Bronchial epithelial cell (primary cell): Measurements from ENCODE around the gene C3orf22. TPM values are rescaled to one million over a fixed set of nuclear protein-coding genes. Genes with fewer than 3 reads are reported as not detected.

Experiments used
- DNase-seq: peaks from one replicate; pipeline ENCODE4 v3.0.0-alpha.2; 2010; ENCODE audit warnings: low read depth
- FAIRE-seq: peaks from 2 replicates; lab custom pipeline; 2011; peaks lifted over from hg19 to GRCh38; lab: Jason Lieb, UNC
- H3K27me3 ChIP-seq: 2 replicates; pipeline ENCODE4 v1.5.1; 2011; ENCODE audit warnings: low read length; ENCODE audit not compliant: control insufficient read depth, insufficient read depth
- H3K36me3 ChIP-seq: 2 replicates; pipeline ENCODE4 v1.5.1; 2011; ENCODE audit warnings: low read length; ENCODE audit not compliant: control insufficient read depth, insufficient read depth
- H3K4me3 ChIP-seq: 2 replicates; pipeline ENCODE4 v1.5.1; 2011; ENCODE audit warnings: mild to moderate bottlenecking, low read depth, low read length, control low read depth
- total RNA-seq: library from RNA; depleted of rRNA; stranded (reverse); fragments of >200 nt; gene quantifications from 2 replicates; pipeline ENCODE4 v1.2.1, GENCODE V29; 2014
- TF ChIP-seq, protein P1 (sequence below): IDR thresholded peaks from 2 replicates; pipeline ENCODE4 v1.5.1; 2011; ENCODE audit warnings: mild to moderate bottlenecking, moderate library complexity, low read length, control low read depth, inconsistent platforms; ENCODE audit not compliant: insufficient read depth, severe bottlenecking

Gene C3orf22
- total RNA-seq, 1 donor from 2014 or later: not detected

DNA sequence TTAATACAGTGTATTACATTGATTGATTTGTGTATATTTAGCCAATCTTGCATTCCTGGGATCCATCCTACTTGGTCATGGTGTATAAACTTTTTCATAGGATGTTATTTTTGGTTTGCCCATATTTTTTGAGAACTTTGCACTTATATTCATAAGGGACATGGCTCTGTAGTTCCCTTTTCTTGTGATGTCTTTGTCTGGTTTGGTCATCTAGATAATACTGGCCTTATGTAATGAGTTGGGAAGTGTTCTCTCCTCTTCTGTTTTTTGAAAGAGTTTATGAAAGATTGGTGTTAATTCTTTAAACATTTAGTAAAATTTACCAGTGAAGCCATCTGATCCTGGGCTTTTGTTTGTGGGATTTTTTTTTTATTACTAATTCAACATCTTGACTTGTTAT is 25.2 kb downstream of the C3orf22 start:
- TF ChIP-seq, protein P1, sequence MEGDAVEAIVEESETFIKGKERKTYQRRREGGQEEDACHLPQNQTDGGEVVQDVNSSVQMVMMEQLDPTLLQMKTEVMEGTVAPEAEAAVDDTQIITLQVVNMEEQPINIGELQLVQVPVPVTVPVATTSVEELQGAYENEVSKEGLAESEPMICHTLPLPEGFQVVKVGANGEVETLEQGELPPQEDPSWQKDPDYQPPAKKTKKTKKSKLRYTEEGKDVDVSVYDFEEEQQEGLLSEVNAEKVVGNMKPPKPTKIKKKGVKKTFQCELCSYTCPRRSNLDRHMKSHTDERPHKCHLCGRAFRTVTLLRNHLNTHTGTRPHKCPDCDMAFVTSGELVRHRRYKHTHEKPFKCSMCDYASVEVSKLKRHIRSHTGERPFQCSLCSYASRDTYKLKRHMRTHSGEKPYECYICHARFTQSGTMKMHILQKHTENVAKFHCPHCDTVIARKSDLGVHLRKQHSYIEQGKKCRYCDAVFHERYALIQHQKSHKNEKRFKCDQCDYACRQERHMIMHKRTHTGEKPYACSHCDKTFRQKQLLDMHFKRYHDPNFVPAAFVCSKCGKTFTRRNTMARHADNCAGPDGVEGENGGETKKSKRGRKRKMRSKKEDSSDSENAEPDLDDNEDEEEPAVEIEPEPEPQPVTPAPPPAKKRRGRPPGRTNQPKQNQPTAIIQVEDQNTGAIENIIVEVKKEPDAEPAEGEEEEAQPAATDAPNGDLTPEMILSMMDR: no peak
- DNase-seq (no peak), FAIRE-seq (no peak)
- Histone ChIP-seq H3K27me3 (peaks cover 10% of the 10 kb centered on the region), H3K4me3 (no peak overlapping the region), H3K36me3 (no peaks in the 10 kb centered on the region)

DNA sequence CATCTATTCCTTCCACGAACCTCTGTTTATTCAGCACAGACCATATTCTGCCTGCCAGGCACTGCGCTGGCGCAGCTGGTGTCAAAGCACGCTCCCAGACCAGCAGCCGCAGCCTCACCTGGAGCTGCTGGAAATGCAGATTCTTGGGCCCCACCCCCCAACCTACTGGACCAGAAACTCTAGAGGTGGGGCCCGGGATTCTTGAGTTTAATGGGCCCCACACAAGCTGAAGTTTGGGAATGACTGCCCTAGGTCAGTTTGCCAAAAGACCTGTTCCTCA is 27.7 kb downstream of the C3orf22 start:
- Histone ChIP-seq H3K27me3 (peaks cover 10% of the 10 kb centered on the region), H3K36me3 (no peaks in the 10 kb centered on the region), H3K4me3 (no peak overlapping the region)
- DNase-seq: no peak
- TF ChIP-seq, protein P1: no peak
- no peak for FAIRE-seq

DNA sequence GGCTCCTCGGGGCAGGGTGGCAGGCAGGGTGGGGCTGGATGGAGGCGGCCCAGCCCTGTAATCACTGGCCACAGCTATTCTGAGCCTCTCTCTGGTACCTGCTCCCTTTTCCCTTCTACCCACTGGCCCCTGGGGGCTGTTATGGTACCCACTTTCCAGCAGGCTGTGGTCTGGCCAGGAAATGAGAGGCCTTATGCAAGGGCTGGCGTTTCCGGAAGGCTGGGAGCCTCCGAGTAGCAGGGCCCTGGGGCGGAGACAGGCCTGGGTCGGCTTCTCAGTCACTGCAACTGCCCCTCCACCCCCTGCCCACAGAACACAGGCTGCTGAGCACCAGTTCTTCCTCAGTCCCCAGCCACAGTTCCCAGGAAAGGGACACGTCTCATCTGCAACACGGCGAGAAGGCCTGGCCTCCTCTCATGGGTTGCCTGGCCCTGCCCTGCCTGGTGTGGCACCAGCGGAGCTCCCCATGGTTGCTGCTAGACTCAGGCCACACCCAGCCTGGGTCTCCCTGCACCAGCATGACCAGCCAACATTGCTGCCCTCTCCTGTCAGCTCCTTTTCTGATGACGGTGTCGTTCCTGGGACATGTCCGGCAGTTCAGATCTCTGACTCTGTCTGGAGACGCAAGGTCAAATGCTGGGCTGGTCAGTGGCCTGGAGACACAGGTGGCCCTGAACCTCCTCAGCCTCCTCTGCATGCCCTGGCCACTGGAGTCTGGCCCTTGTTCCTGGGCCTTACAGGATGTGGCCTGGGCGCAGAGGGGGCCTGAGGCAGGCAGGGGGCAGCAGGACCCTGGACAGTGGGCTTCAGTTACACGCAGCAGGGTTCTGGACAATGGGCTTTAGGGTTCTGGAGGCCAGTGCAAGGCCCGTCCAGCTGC is 28.3 kb downstream of the C3orf22 start:
- TF ChIP-seq, protein P1: no peak

DNA sequence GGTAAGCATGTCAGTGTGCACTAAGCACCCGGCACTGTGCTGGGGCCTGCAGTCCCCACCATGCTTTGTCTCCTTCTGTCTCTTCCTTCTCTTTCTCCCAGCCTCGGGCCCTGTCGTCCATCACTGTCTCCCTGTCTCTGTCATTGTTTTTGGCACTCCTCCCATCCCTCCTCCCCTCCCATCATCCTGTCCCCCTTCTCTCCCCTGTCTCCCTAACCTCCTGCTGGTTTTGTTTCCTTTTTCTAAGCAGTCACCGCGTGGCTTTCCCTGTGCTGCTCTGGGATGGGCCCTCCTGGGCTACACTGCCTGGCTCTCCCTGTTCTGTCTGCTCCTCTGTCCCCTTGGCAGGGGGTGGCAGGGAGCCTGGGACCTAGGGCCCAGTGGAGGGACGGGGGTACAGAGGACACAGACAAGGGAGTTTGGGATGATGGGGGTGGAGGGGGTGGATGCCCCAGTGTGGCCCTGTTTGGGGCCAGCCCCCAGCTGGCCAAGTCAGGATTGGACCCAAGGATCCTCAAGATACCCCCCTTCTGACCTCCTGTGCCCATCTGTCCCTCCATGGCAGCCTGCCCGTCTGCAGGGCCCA is 29.1 kb downstream of the C3orf22 start:
- Histone ChIP-seq H3K27me3 (peaks cover 10% of the 10 kb centered on the region), H3K4me3 (no peak overlapping the region), H3K36me3 (no peaks in the 10 kb centered on the region)
- no peak for DNase-seq
- FAIRE-seq: no peak
- TF ChIP-seq, protein P1: no peak

More for the DNA sequence above, 28.3 kb downstream of the C3orf22 start:
- FAIRE-seq: no peak
- H3K27me3 ChIP-seq: peaks cover 10% of the 10 kb centered on the region
- H3K4me3 ChIP-seq: no peak overlapping the region
- no peak for DNase-seq
- H3K36me3 ChIP-seq: no peaks in the 10 kb centered on the region

DNA sequence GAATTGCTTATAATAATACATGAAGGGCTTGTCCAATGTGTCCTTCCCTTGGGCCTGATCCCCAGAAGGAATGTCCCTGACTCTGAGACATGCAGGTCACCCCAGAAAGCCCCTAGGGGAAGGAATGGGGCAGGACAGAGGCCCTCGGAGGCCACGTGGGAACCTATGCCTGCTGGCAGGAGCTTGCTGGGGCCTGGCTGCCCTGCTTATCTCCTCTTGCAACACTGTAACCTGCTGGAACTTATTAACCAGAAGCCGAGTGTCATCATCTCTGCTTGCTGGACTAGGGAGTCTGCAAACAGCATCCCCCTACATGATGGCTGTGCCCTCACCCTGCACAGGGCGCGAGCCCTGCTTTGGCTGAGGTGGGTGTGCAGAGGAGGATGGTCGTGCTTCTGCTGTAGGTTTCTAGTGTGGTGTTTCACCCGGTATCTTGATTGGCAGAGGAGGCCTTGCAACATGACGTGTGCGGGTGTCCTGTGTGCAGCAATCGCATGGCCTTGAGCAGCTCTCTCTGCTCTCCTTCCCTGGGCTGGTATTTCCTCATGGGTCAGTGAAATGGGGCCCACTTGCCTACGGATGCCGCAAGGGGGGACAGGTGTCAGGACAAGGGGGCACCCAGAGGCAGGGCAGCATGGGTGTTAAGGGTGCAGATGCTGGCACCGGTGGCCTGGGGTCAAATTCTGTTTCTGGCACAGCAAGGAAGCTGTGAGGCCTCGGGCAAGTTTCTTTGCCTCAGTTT is 29.8 kb downstream of the C3orf22 start:
- TF ChIP-seq, protein P1: no peak
- DNase-seq: no peak
- Histone ChIP-seq H3K27me3 (peaks cover 7% of the 10 kb centered on the region), H3K4me3 (no peak overlapping the region), H3K36me3 (no peaks in the 10 kb centered on the region)
- no peak for FAIRE-seq
